SU-DHL-6 (cell line): Measurements from ENCODE around the gene CAMP.

Source experiments
- CTCF ChIP-seq: fragments of 200-600 bp; sonication (generic); IDR thresholded peaks from one replicate; pipeline ENCODE4 v1.5.1; 2017; ENCODE audit warnings: antibody characterized with exemption, mild to moderate bottlenecking, low read length, moderate library complexity; ENCODE audit not compliant: insufficient read depth, poor library complexity, severe bottlenecking
- EZH2phosphoT487 ChIP-seq: fragments of 200-600 bp; sonication (generic), shearing (Covaris generic); conservative IDR thresholded peaks from 2 replicates; pipeline ENCODE4 v1.6.1; 2018; ENCODE audit warnings: mild to moderate bottlenecking, antibody characterized with exemption, low read length, moderate library complexity, mixed read lengths

GRCh38 chr3:48267782-48268181, 44.5 kb downstream of the CAMP start:
- TF ChIP-seq CTCF: no peak
- TF ChIP-seq EZH2phosphoT487: no peak
